ENCODE results near the gene OCA2.
"Not testable (repeated sequence)": the region's sequence is repeated elsewhere in the genome, so short reads cannot be mapped to it uniquely, and the experiment has no call there.

OCA2 gene

DNA sequence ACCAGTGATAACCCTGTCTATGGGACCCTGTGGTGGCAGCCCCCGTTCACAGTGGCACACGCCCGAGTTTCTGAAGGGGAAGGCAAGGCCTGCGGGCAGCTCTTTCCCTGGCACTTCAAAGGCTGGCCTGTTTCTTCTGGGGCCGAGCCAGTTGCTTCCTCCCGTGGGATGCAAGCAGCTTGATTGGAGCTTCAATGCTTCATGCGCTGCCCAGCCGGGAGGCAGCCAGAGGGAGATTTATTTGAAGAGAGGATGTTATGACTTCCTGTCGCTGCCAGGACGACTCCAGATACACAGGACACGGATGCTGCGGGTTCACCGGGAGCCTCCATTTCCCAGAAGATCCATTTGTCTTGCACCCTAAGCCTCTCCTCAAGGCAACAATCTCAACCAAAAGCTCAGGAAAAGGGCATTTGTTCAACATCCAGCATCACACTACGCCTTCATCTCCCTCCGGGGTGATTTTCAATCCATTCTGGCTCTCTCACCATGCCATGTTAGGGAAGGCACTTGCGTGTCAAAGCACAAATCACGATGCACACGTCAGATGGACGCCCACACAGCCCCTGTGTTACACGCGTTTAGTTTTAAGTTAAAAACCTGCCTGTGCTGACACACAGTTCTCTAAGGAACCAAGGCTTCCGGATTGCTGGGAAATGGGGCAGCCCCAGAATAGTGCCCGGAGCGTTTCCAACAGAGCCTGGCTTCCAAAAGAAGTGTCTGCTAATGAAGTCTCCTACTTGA is 330.2 kb downstream of the OCA2 start:
- DNase-seq (ENCODE audit: low read depth), result no peak

GRCh38 chr15:27767918-27768640 is 331.0 kb downstream of the OCA2 start:
- no peak for DNase-seq (ENCODE audit: low read depth)

GRCh38 chr15:27767430-27767829 is 331.7 kb downstream of the OCA2 start:
- not testable (repeated sequence) for DNase-seq (ENCODE audit: low read depth)

- no peak for DNase-seq (ENCODE audit: low read depth)
These were observed 334.8 kb downstream of the OCA2 start for GRCh38 chr15:27764339-27764738.

DNA sequence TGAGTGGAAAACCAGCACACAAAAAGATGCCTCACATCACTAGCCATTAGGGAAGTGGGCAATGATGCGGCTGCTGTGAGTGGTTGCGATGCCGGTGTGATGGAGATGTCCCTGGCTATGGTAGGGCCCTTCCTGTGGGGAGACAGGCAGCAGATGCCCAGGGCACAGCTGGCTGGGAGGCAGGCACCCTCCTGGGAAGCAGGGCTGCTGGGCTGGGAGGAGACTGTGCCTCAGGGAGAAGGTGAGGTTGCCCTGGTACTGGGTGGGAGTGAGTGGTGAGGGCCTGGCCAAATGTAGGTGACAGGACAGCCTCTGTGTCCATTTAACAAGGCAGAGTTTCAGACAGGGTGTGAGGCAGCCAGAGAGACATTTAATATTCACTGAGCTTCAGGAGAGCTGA is 335.6 kb downstream of the OCA2 start:
- DNase-seq (ENCODE audit: low read depth), result no peak

GRCh38 chr15:27762471-27762870 is 336.6 kb downstream of the OCA2 start:
- DNase-seq (ENCODE audit: low read depth), result no peak

DNA sequence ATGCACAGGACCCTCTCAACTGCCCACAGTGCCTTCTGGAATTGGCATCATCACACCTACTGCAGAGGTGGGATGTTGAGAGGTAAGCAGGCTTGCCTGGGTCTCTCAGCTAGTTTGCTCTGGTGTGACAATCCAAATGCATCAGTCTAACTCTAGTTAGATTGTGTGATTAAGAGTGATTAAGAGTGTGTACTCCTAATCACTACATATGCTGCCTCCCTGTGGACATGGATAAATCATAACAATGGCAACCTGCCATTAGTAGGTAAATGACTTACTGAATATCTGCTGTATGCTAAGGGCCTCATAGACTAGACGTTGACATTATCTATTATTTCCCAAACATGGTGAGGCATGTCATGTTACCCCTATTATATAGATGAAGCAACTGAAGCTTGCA is 342.1 kb downstream of the OCA2 start:
- DNase-seq (ENCODE audit: low read depth), result no peak

- DNase-seq (ENCODE audit: low read depth), result no peak
These were observed 346.4 kb downstream of the OCA2 start for GRCh38 chr15:27752691-27753090.

GRCh38 chr15:27747997-27748396 is 351.1 kb downstream of the OCA2 start:
- no peak for DNase-seq (ENCODE audit: low read depth)

DNA sequence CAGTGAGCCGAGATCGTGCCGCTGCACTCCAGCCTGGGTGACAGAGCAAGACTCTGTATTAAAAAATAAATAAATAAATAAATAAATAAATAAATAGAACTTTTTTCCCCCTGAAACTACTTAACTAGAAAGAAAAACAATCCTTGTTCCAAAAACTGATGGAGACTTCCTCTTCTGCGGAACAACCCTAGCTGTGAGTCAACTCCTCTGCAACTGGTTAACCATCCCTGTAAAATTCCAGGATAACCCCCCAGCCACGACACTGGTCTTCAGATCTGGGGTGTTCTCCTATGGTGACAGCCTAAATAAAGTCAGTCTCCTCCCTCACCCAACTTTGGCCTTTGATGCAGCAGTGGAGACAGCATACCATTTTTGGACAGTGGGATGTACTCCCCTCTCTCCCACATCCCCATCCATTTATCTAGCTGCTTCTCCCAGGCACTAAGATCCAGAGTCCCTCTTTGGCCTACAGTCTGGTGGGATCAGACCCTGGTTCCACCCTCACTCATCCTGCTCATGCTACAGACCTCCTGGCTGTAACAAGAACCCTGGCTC is 352.6 kb downstream of the OCA2 start:
- no peak for DNase-seq (ENCODE audit: low read depth)

DNA sequence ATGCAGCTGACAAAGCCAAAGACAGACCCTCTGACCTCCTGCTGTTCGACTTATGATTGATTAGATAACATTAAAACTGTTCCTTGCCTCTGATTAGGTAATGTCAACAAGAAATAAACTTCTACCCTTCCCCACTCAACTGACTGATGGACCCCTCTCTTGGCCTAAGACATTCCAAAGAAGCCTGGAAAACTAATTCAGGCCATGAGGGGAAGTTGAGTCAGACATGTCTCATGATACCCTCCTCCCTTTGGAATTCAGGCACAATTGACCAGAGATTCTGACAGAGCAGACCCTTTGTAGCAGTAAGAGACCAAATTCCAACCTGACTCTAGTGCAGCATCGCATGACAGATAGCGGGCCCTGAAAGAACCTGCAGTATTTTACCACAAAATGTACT is 354.5 kb downstream of the OCA2 start:
- no peak for DNase-seq (ENCODE audit: low read depth)

- no peak for DNase-seq (ENCODE audit: low read depth)
These were observed 355.5 kb downstream of the OCA2 start for GRCh38 chr15:27743638-27744037.

- no peak for DNase-seq (ENCODE audit: low read depth)
These were observed 356.2 kb downstream of the OCA2 start for GRCh38 chr15:27742751-27743477.

DNA sequence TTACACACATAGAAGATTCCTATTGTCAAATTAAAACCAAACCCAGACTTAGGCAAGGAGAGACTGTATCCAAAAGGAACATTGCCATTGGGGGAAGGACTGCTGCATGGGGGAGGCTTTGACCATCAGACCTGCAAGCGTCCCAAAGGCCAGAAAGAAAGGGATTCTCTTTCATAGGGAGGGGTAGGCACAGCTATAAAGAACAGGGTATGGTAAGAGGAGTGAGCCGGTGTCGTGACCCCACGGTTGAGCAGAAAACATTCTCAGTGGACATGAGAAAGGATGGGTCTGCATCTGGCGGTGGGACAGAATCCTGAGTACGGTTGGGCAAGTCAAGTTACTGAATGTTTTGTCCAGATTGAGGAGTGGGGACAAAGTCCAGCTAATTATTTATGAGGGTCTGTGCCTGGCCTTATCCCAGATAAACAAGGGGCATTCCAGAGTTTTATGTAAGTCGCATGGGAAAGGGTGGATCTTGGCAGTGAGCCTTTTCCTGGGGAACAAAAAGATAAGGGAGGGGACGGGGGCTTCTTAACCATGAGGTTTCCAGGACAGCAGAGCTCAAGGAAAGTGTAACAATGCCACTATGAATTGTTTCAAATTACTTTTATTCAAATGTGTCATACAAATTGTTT is 357.8 kb downstream of the OCA2 start:
- no peak for DNase-seq (ENCODE audit: low read depth)

DNA sequence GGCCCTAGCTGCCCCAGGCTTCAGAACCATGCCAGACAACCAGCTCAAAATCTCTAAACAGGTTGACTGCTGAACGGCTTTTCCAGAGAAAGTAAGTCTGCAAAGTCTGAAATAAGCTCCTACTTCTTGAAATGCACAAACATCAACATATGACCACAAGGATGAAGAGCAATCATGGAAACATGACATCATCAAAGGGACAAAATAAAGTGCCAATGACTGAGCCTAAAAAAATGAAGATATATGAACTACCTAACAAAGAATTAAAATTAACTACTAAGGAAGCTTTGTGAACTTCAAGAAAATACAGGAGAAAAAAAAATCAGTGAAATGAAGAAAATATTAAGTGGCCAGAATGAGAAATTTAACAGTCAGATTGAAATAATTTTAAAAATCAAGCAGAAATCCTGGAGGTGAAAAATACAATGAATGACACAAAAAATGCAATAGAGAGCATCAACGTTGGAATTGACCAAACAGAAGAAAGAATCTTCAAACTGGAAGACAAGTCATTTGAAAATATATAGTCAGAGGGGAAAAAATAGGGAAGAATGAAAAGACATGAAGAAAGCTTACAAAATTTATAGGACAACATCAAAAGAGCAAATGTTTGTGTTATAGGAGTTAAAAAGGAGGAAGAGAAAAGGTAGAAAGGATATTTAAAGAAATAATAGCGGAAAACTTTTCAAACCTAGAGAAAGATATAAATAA is 364.2 kb downstream of the OCA2 start:
- no peak for DNase-seq (ENCODE audit: low read depth)

DNA sequence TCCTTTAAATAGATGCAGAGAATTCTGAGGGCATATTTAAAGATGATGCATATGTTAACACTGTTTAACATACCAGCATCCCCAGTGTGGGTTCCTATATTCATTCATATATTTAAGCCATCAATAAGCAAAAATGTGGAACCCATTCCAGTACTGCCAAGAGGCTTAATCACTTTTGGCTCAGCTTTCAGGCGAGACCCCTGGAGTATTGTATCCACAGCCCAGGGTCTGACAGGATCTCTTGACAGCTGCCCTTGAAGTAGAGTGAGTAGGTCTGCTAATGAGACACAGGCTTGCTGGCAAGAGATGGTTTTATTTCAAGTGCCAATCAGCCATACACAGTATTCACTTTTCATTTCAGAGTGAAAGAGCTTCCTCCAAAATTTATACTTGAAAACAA is 367.3 kb downstream of the OCA2 start:
- DNase-seq (ENCODE audit: low read depth), result no peak

- no peak for DNase-seq (ENCODE audit: low read depth)
These were observed 368.2 kb downstream of the OCA2 start for GRCh38 chr15:27730868-27731267.

- DNase-seq (ENCODE audit: low read depth), result no peak
These were observed 373.4 kb downstream of the OCA2 start for GRCh38 chr15:27725731-27726130.

DNA sequence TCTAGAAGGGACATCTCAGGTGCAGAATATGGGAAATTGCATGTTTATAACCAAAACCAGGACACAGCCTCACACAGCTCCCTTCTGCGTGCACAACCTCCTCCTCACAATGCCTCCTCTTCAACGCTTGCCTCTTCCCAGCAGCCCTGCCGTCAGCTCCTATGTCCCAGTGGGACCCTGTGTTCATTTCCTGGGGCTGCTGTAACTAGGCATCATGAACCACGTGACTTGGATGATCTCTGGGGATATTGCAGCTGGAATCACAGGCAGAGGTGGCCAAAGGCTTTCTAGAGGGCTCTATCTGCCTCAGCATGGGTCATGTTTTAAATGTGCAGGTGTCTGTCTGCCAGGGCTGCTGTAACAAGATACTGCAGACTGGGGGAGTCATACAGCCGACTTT is 375.3 kb downstream of the OCA2 start:
- DNase-seq (ENCODE audit: low read depth), result no peak

DNA sequence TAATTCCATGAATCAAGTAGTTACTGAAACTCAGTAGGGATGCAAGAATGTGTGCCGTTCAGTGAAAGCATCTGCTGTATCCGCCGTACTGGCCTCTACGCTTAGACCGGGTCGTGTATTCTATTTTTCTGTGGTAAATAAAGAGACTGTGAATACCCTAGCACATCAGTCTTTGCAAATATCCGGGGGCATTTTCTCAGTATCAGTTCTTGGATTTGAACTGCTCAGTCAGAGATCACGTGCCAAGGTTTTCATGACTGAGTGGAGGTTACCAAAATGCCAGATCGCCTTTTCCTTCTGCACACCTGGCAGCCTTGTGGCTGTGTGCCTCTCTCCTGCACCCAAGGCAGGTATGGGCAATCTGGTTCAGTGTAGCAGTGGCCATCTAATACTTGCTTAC is 377.0 kb downstream of the OCA2 start:
- no peak for DNase-seq (ENCODE audit: low read depth)

DNA sequence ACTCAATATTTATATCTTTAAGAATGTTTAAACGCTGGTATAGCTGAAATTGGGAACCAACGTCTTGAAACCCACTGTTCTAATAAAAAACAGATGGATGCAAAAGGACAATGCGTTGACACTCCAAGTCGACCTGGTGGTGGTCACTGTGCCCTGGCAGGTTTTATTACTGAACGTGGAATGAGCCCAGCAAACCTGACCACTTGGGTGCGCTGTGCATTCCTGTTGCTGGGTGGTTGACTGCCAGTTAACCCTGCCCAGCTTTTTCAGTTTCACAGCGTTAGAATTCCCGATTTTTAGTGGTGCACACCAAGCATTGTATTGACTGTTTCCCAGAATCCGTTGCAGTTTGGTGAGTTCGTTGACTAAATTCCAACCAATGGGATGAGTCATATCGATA is 384.4 kb downstream of the OCA2 start:
- no peak for DNase-seq (ENCODE audit: low read depth)

- DNase-seq (ENCODE audit: low read depth), result not testable (repeated sequence)
These were observed 385.3 kb downstream of the OCA2 start for GRCh38 chr15:27713850-27714249.
